GM21528 (cell line): Measurements from ENCODE around the gene PDXDC1.
"Not testable (repeated sequence)": the region's sequence is repeated elsewhere in the genome, so short reads cannot be mapped to it uniquely, and the experiment has no call there.

Experiments used
- ATAC-seq: cut with Tn5 transposase; IDR thresholded peaks from one replicate; pipeline ENCODE4 v1.9.1; 2021; ENCODE audit warnings: mild to moderate bottlenecking, moderate library complexity; ENCODE audit not compliant: unreplicated experiment, low FRiP score

The PDXDC1 gene

DNA sequence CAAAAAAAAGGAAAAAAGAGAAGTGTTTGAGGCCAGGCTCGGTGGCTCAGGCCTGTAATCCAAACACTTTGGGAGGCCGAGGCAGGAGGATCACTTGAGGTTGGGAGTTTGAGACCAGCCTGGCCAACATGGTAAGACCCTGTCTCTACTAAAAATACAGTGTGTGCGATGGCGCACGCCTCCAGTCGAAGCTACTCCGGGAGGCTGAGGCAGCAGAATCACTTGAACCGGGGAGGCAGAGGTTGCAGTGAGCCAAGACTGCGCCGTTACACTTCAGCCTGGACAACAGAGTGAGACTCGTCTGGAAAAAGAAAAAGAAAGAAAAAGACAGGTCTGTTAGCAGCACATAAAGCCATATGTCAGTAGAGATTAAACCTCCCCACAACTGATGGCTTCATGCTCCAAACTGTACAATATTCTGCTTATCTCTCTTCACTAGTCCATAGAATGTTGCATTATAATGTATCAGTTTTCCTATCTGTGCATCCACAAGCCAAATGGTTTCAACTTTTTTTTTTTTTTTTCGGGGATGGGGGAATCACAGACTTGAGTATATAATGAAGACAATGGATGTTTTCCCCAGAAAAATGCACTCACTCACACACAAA lies 3.1 kb upstream of the PDXDC1 start:
- not testable (repeated sequence) for ATAC-seq

DNA sequence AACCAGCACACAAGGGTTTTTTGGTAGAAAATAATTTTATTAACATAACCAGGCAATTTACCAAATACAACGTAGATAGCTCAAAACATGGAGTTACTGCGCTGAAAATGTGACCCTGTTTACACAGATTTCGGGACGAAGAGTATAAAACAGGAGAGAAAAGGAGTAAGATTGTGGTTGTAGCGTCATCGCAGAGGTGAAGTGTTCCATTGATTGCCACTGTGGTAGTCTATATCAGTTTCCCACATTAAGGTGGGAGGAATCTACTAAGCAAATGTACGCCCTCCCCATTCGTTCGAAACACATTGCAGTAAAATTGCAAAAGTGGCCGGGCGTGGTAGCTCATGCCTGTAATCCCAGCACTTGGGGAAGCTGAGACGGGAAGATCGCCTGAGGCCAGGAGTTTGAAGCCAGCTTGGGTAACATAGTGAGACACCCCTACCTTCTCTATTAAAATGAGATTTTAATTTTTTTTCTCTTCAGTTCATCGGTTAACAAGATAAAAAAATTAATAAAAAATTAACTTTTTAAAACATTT lies 972 bp upstream of the PDXDC1 start:
- ATAC-seq, result not testable (repeated sequence)

DNA sequence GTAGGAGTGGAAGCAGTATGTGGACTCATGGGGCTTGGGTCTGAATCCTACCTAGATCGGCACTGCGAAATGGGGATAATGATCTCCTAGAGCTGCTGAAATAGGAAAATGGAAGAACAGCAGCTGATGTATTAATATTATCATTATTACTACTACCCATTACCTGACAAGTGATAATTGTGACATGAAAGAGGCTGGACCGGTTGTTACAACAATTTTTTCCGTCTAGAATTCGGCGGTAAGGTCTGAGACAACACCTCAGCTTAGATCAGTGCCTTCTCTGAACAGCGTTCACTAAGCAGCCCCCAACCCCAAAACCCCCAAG lies 533 bp upstream of the PDXDC1 start:
- ATAC-seq, result not testable (repeated sequence)

DNA sequence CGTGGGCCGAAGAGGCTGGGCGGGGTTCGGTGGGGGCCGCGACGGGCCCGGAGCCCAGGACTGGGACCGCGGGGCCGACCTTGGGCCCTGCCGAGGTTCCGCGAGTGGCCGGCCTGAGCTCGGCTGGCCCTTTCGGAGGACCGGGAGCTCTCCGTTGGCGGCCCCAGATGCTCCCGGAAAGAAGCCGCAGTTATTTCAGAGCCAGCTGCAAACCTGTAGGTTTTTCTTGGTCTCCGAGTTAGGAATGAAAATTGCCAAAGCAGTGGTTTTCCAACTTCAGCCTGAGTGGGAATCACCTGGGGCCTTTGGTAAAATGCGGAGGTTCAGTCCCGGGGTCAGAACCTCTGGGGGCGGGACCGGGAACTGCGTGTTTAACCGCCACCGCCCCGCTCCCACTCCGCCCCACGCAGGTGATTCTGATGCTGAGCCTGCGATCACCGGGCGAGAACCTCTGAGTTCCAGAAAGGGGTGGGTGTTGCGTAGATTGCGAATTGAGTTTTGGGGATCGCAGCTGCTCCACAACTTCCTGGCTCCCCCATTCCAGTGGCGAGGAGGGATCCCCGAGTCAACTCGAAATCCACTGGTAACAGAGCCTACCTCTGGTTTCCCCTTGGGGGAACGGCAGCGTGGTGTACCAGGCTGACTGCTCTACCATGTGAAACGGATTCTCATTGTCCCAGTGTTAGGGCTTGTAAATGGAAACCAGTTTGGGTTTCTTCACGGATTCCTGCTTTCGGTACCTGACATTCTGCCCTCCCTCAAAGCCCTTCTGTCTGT lies 780 bp downstream of the PDXDC1 start:
- peak; percentile 25 for ATAC-seq

DNA sequence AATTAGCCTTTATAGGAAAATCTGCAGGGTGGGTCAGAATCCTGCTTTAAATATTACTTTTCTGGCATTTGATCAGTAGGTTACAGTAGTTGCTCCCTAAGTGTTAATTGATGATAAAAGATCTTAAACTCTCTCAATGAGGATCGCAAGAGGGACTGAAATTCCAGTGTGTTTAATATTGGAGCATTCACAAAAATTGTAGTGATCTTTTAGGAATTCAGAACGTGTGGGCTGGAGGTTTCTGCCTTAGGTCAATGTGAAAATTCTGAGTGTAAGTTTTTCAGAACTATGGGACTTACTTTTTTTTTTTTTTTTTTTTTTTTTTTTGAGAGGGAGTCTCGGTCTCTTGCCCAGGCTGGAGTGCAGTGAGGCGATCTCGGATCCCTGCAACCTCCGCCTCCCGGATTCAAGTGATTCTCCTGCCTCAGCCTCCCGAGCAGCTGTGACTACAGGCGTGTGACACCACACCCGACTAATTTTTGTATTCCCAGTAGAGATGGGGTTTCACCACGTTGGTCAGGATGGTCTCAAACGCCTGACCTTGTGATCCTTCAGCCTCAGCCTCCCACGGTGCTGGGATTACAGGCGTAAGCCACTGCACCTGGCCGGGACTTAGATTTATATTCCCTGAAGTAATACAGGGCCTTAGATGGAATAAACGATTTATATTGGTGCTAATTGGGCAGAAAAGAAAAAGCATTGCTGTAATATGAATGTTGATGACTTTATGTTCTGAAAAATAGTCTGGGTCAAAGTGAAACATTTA lies 2.3 kb downstream of the PDXDC1 start:
- ATAC-seq, result not testable (repeated sequence)

- ATAC-seq, result not testable (repeated sequence)
Observed at GRCh38 chr16:14978281-14978680, 3.5 kb downstream of the PDXDC1 start.

GRCh38 chr16:14978908-14979307 lies 4.1 kb downstream of the PDXDC1 start:
- not testable (repeated sequence) for ATAC-seq

DNA sequence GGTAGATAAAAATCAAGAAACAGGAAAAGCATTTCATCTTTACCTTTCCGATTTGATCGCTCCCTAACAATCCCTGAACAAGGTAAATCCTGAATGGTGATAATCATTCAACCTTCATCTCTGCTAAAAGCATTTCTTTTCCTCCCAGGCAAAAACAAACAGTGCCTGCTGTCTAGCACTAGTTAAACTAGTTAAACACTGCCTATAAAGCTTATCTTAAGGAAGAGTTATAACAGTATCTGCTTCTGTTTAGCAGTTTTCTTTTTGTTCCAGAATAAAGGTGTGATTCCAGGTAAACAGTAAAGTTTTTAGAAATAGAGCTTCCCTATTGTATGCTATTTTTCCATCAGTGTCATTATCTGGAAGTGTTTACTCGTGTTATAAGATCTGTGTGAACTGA lies 6.4 kb downstream of the PDXDC1 start:
- not testable (repeated sequence) for ATAC-seq

GRCh38 chr16:14982521-14982920 lies 7.7 kb downstream of the PDXDC1 start:
- not testable (repeated sequence) for ATAC-seq

DNA sequence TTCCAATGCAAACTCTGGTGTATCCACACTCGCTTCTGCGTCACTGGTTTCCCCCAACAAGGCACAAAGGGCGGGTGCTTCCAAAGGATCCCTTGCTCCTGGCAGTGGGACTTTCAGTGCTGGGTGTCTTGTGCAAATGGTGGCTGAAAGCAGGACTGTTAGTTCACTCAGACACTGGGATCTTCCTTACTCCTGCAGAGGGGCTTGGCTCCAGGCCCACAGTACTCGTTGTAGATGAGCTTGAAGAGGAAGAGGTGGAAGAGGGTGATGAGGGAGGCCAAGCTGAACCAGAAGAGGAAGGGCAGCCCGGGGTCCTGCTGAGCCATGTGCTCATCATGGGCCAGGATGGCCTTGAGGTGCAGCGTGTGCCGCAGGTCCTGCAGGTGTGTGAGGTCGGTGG lies 13.3 kb downstream of the PDXDC1 start:
- ATAC-seq, result not testable (repeated sequence)

- not testable (repeated sequence) for ATAC-seq
Observed at GRCh38 chr16:14988661-14989191, 13.9 kb downstream of the PDXDC1 start.

DNA sequence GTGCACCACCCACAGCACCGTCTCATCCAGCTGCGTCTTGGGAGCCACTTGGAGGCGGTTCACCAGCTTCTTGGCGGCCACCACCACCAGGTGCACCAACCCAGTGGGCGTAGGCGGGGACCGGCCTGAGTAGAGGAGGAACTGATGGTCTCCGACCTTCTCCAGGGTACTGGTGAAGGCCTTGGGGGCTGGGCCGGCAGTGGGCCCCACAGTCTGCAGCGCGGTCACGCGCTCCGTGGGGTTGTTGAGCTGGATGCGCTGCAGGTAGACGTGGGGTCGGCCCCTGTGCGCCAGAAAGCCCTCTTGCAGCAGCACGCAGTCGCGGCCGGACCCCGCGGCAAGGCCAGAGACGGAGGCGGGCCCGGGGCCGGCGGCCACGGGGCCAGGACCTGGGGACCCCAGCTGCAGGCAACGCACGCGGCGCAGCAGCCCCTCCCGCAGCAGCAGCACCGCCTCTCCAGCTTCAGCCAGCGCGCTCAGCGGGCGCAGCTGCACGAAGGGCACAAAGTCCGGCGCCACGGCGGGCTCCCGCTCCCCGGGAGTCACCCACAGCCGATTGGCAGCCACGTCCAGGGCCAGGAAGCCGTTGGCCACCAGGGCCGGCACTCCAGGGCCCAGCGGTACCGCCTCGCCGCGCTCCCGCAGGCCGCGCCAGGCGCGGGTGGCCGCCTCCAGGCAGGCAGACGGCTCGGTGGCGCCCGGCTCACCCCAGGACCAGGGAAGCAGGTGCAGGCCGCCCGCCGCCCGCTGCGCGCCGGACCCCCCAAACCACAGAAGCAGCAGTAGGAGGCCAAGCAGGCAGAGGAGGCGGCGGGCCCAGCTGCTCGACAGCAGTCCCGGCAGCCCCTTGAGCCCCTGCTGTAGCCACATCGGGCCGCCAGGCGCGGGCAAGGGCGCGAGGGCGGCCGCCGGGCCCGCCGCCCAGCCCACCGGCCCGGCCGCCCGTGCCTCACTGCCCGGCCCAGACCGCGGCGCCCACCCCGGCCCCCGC lies 14.8 kb downstream of the PDXDC1 start:
- not testable (repeated sequence) for ATAC-seq

DNA sequence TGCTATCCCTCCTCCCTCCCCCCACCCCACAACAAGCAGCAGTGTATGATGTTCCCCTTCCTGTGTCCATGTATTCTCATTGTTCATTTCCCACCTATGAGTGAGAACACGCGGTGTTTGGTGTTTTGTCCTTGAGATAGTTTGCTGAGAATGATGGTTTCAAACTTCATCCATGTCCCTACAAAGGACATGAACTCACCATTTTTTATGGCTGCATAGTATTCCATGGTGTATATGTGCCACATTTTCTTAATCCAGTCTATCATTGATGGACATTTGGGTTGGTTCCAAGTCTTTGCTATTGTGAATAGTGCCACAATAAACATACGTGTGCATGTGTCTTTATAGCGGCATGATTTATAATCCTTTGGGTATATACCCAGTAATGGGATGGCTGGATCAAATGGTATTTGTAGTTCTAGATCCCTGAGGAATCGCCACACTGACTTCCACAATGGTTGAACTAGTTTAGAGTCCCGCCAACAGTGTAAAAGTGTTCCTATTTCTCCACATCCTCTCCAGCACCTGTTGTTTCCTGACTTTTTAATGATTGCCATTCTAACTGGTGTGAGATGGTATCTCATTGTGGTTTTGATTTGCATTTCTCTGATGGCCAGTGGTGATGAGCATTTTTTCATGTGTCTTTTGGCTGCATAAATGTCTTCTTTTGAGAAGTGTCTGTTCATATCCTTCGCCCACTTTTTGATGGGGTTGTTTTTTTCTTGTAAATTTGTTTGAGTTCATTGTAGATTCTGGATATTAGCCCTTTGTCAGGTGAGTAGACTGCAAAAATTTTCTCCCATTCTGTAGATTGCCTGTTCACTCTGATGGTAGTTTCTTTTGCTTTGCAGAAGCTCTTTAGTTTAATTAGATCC lies 18.7 kb downstream of the PDXDC1 start:
- ATAC-seq, result not testable (repeated sequence)

GRCh38 chr16:14996702-14997101 lies 21.9 kb downstream of the PDXDC1 start:
- not testable (repeated sequence) for ATAC-seq

DNA sequence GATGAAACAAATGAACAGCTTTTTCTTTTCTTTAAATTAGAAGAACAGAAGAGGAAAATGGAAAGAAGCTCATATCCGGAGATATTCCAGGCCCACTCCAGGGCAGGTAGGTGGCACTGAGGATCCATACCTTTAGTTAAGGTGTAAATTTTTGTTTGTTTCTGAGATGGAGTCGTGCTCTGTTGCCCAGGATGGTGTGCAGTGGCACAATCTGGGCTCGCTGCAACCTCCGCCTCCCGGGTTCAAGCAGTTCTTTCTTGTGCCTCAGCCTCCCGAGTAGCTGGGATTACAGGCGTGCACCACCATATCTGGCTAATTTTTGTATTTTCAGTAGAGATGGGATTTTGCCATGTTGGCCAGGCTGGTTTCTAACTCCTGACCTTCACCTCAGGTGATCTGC lies 23.5 kb downstream of the PDXDC1 start:
- ATAC-seq, result not testable (repeated sequence)

- not testable (repeated sequence) for ATAC-seq
Observed at GRCh38 chr16:14999845-15000244, 25.0 kb downstream of the PDXDC1 start.

- ATAC-seq, result not testable (repeated sequence)
Observed at GRCh38 chr16:15002448-15002847, 27.6 kb downstream of the PDXDC1 start.

DNA sequence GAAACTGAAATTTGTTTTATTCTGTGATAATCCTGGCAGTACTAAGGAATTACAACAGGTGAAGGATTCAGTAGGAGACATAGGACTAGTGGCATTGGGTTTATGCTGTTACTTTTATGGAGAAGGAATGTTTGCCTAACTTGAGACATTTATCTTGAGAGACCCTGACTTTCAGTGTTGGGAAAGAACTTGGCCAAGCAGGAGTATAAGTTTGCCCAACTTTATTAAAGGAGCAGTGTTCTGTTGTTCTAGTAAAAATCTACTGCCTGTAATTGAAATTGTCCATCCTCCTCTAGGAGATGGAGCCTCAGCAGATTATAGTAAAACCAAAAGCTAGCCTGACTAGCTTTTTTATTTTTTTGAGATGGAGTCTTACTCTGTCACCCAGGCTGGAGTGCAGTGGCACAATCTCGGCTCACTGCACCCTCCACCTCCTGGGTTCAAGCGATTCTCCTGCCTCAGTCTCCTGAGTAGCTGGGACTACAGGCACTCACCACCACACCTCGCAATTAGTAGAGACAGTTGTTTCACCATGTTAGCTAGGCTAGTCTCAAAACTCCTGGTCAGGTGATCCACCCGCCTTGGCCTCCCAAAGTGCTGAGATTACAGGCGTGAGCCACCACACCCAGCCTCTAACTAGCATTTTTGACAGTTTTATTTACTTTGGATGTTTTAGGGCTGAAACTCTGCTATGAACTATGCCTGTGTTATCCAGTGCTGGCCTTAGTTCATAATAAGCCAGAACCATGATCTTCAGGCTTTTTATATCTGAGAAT lies 30.7 kb downstream of the PDXDC1 start:
- ATAC-seq, result not testable (repeated sequence)
